Hepatocyte (in vitro differentiated cells): ENCODE results near the gene EDDM13. TPM values are rescaled to one million over a fixed set of nuclear protein-coding genes. Genes with fewer than 3 reads are reported as not detected.
A peak's percentile ranks its signal among the peaks of the same experiment; 100 is the strongest.

ENCODE experiments used
- DNase-seq: peaks from one replicate; pipeline ENCODE4 v3.0.0-alpha.2; 2016; ENCODE audit warnings: low spot score
- H2AFZ ChIP-seq: fragments of 200-600 bp; sonication (generic); 2 replicates; pipeline ENCODE4 v1.6.0; 2016; ENCODE audit warnings: antibody characterized with exemption, mild to moderate bottlenecking
- H3K27ac ChIP-seq: fragments of 200-600 bp; sonication (generic); 2 replicates; pipeline ENCODE4 v1.5.1; 2016; ENCODE audit warnings: mild to moderate bottlenecking
- H3K27me3 ChIP-seq: fragments of 200-600 bp; sonication (generic); 2 replicates; pipeline ENCODE4 v1.6.1; 2016
- H3K36me3 ChIP-seq: fragments of 200-600 bp; sonication (generic); replicated peaks from 2 replicates; pipeline ENCODE4 v1.5.1; 2016; ENCODE audit warnings: low read depth; ENCODE audit not compliant: insufficient read depth
- H3K4me1 ChIP-seq: fragments of 200-600 bp; sonication (generic); 2 replicates; pipeline ENCODE4 v1.5.1; 2016; ENCODE audit warnings: mild to moderate bottlenecking, moderate library complexity; ENCODE audit not compliant: insufficient read depth
- H3K4me2 ChIP-seq: fragments of 200-600 bp; sonication (generic); 2 replicates; pipeline ENCODE4 v1.6.0; 2016
- H3K4me3 ChIP-seq: fragments of 200-600 bp; sonication (generic); 2 replicates; pipeline ENCODE4 v1.5.1; 2016; ENCODE audit warnings: mild to moderate bottlenecking
- H3K79me2 ChIP-seq: fragments of 200-600 bp; sonication (generic); 2 replicates; pipeline ENCODE4 v1.6.0; 2017; ENCODE audit warnings: mild to moderate bottlenecking
- H3K9me2 ChIP-seq: fragments of 200-600 bp; sonication (generic); replicated peaks from 2 replicates; pipeline ENCODE4 v1.6.0; 2017; ENCODE audit warnings: mild to moderate bottlenecking; ENCODE audit not compliant: insufficient read depth
- H3K9me3 ChIP-seq: fragments of 200-600 bp; sonication (generic); 2 replicates; pipeline ENCODE4 v1.5.1; 2016; ENCODE audit warnings: low read depth, mild to moderate bottlenecking
- H4K20me1 ChIP-seq: fragments of 200-600 bp; sonication (generic); 2 replicates; pipeline ENCODE4 v1.6.0; 2016; ENCODE audit warnings: mild to moderate bottlenecking; ENCODE audit not compliant: insufficient read depth, poor library complexity, severe bottlenecking
- EZH2 ChIP-seq: fragments of 200-600 bp; sonication (generic); IDR thresholded peaks from 2 replicates; pipeline ENCODE4 v1.6.1; 2016; ENCODE audit warnings: antibody characterized with exemption, mild to moderate bottlenecking, borderline replicate concordance
- EZH2phosphoT487 ChIP-seq: fragments of 200-600 bp; sonication (generic); IDR thresholded peaks from one replicate; pipeline ENCODE4 v1.6.1; 2018; ENCODE audit warnings: antibody characterized with exemption, mild to moderate bottlenecking, low read depth, moderate library complexity; ENCODE audit not compliant: unreplicated experiment, severe bottlenecking
- WGBS: methylation state at CpG from one replicate; pipeline ENCODE4 v1.1.6; 2016; ENCODE audit warnings: low lambda C conversion rate; ENCODE audit errors: missing lambda C conversion rate; 5-methylcytosine and 5-hydroxymethylcytosine counted together
- polyA plus RNA-seq: library from polyadenylated mRNA; unstranded; fragments of >200 nt; fragmentation: Nextera tagmentation; extraction: Ambion mirVana; gene quantifications from 2 replicates; pipeline ENCODE4 v1.2.1, GENCODE V29; 2016
- total RNA-seq: library from RNA; depleted of rRNA; stranded (reverse); fragments of >200 nt; gene quantifications from 2 replicates; pipeline ENCODE4 v1.2.3, GENCODE V29; 2014
- TF ChIP-seq, protein P1 (sequence below): fragments of 200-600 bp; sonication (generic); IDR thresholded peaks from 2 replicates; pipeline ENCODE4 v1.5.1; 2016; ENCODE audit warnings: antibody characterized with exemption, mild to moderate bottlenecking; ENCODE audit not compliant: poor library complexity

Gene EDDM13
- total and polyA plus RNA-seq, 2 experiments from 2014 or later: not detected

DNA sequence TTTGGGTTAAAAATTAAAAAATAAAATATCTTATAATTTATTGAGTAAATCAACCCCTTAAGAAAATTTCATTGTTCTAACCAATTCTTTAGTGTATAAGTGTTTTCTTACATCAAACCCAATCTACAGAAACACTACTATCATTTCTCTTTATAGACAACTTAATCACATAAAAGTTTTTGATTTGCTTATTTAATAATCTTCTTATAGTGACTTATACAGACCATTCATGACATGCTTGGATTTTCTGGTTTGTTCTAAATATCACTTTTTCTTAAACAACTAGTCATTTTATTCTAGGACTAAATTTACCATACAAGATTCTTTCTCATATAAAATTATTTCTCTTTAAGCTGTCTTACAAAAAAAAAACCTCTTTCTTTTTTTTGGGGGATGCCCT lies 69.4 kb downstream of the EDDM13 start:
- H2AFZ ChIP-seq: no peak overlapping the region
- TF ChIP-seq EZH2phosphoT487 (no peak), EZH2 (no peak)
- TF ChIP-seq, protein P1, sequence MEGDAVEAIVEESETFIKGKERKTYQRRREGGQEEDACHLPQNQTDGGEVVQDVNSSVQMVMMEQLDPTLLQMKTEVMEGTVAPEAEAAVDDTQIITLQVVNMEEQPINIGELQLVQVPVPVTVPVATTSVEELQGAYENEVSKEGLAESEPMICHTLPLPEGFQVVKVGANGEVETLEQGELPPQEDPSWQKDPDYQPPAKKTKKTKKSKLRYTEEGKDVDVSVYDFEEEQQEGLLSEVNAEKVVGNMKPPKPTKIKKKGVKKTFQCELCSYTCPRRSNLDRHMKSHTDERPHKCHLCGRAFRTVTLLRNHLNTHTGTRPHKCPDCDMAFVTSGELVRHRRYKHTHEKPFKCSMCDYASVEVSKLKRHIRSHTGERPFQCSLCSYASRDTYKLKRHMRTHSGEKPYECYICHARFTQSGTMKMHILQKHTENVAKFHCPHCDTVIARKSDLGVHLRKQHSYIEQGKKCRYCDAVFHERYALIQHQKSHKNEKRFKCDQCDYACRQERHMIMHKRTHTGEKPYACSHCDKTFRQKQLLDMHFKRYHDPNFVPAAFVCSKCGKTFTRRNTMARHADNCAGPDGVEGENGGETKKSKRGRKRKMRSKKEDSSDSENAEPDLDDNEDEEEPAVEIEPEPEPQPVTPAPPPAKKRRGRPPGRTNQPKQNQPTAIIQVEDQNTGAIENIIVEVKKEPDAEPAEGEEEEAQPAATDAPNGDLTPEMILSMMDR: no peak
- DNase-seq: no peak
- H3K4me1 ChIP-seq: no peaks in the 10 kb centered on the region
- no peaks in the 10 kb centered on the region for H3K9me2 ChIP-seq
- no peaks in the 10 kb centered on the region for H4K20me1 ChIP-seq
- H3K4me2 ChIP-seq: no peak overlapping the region
- H3K36me3 ChIP-seq: no peaks in the 10 kb centered on the region
- H3K27me3 ChIP-seq: no peaks in the 10 kb centered on the region
- H3K4me3 ChIP-seq: no peak overlapping the region
- H3K9me3 ChIP-seq: no peaks in the 10 kb centered on the region
- no peak overlapping the region for H3K27ac ChIP-seq
- H3K79me2 ChIP-seq: no peaks in the 10 kb centered on the region

DNA sequence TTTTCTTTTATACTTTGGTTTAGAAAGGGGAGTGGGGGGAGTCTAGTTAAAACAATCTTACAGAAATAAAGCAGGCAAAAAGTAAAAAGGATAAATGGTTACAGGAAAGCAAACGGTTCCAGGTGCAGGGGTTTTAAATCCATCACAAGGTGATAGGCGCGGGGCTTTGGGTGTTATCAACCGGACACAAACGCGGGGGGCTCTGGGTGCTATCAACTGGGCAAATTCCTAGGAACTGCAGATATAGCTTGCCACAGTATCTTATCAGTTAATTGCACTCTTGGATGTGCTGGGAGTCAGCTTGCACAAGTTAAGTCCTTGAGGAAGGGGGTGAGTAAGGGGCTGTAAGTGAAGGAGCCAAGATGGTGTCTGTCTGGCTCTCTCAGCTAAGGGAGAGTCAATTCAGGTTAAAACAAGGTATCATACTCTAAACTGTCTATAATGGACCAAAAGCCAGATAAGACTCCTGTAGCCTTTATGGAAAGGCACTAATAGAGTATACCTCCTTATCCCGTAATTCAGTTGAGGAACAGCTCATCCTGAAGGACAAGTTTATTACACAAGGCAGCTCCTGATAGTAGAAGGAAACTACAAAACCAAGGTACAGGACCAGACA lies 74.7 kb downstream of the EDDM13 start:
- no peak overlapping the region for H3K4me2 ChIP-seq
- no peaks in the 10 kb centered on the region for H3K36me3 ChIP-seq
- no peak for DNase-seq
- H2AFZ ChIP-seq: no peak overlapping the region
- no peak overlapping the region for H3K27ac ChIP-seq
- H3K4me1 ChIP-seq: no peaks in the 10 kb centered on the region
- no peaks in the 10 kb centered on the region for H3K9me2 ChIP-seq
- H3K79me2 ChIP-seq: no peaks in the 10 kb centered on the region
- WGBS: 48% methylated on average over 7 of the region's 7 CpGs
- no peak overlapping the region for H3K4me3 ChIP-seq
- H3K9me3 ChIP-seq: no peaks in the 10 kb centered on the region
- no peaks in the 10 kb centered on the region for H3K27me3 ChIP-seq
- TF ChIP-seq EZH2: no peak
- no peak for TF ChIP-seq EZH2phosphoT487
- TF ChIP-seq, protein P1: no peak
- H4K20me1 ChIP-seq: no peaks in the 10 kb centered on the region

DNA sequence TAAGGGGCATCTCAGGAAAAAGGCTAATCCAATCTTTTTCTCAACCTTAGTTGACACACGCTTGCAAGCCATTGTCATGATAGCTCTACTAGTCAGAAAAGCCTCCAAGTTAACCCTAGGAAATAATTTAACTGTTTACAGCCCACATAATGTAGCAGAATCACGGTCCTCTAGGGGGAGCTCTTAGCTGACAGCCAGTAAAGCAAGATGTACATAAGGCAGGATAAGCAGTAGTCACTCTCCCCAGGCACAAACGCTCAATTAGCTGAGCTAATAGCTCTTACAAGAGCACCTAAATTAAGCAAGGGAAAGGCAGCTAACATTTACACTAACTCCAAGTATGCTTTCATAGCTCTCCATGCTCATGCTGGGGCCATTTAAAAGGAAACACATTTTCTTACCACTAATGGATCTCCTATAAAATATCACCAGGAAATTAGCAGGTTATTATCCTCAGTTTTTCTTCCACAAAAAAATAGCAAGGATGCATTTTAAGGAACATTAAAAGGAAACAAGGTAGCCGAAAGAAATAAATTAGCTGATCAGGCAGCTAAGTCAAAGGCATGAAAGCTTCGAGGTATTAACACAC lies 75.8 kb downstream of the EDDM13 start:
- Histone ChIP-seq H3K4me3 (no peak overlapping the region), H3K9me3 (no peaks in the 10 kb centered on the region), H3K9me2 (no peaks in the 10 kb centered on the region), H3K36me3 (no peaks in the 10 kb centered on the region), H3K27me3 (no peaks in the 10 kb centered on the region), H3K4me1 (no peaks in the 10 kb centered on the region), H3K27ac (no peak overlapping the region), H4K20me1 (no peaks in the 10 kb centered on the region), H2AFZ (no peak overlapping the region), H3K79me2 (no peaks in the 10 kb centered on the region), H3K4me2 (no peak overlapping the region)
- no peak for DNase-seq
- TF ChIP-seq EZH2phosphoT487: no peak
- TF ChIP-seq, protein P1: peak; percentile 11
- no peak for TF ChIP-seq EZH2
- 68% methylated on average over 5 of the region's 5 CpGs for WGBS
